ENCODE results near the gene DRD2.

The DRD2 gene

DNA sequence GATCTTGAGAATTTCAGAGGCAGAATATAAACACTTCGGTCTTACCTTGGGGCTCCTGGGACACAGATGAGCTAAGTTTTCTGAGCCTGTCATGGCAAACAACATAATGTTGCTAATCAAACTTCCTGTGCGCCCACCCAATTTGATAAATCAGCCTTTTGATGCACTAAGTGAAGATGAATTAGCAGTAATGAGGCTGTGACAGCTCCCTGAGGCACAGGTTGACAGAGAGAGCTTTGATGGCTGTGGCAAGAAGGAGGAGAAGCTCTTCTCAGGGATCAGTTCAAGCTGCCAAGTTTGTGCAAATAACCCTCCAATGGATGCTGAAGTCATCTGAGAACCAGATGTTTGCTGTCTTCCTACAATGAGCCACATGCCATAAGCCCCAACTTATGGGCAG is 34.4 kb downstream of the DRD2 start:
- DNase-seq, result no peak

DNA sequence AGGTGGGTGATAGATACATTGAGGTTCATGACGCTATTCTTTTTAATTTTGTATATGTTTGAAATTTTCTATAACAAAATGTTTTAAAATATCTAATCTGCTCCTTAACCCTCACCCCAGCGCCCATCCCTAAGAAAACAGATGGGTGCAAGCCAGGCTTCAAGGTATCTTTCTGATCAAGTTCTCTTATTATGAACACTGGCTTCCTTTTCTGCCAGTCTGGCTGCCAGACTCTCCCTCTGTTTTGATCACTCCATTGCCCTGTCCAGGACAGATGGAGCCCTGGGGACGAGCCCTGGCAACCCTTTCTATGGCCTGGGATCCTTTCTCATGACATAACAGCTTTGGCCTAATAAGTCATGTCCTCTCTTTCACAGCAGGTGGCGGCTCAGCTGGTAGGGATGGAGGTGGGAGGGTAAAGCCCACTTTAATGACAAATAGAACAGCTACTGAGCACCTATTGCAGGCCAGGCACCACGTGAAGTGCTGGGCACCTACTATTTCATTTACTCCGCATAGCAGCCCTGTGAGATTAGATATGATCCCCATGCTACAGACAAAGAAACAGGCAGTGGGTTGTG is 38.4 kb downstream of the DRD2 start:
- DNase-seq, result no peak

DNA sequence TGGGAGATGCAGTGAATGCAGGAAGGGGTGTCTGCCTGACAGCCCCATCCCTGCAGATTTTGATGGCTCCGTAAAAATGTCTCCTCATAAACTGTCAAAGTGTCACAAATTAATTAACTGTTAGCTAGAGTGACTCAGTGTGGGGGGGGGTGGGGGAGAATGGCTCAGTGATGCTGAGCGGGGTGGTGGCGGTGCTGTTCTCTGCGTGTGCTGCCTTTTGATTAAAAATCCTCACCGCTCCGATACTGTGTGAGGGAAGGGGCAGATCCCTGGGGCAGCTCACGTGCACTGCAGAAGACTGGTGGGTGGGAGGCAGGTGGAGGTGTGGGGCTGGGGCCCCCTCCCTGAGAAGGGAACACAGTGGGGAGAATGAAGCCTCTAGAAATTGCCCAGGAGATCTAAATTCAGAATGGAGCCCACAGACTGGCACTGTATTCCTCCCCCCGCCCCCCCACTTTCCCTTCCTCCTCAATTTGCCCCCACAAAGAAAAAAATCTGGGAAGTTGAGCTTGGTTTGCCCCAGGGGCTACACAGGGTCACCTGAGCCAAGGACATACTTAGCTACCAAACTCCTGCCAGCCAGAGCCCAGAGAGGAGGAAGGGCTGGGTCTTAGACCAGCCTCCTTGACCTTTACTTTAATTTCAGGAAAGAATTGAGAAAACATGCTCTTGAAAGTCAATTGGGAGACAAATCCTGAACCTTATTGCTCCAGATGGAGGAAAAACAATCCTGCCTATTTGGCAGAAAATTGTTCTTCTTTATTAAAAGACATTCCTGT is 39.8 kb downstream of the DRD2 start:
- DNase-seq, result no peak

DNA sequence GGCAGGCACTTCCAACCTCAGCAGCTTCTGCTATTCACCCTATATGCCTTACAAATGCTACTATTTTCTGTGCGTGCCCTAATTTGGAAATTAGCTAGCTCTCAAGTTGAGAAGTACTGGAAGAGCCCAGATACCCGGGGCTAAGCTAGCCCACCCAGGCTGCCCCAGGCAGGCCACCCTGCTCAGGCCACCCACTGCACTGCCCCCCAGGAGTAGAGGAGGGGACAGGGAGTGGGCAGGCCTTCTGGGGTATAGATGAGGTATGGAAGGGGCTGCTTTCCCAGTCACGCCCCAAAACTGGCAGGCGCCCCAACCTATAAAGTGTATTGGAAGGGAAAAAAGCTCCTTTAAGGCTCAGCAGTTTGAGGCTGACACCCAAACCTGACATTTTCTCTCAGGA is 43.5 kb downstream of the DRD2 start:
- no peak for DNase-seq

DNA sequence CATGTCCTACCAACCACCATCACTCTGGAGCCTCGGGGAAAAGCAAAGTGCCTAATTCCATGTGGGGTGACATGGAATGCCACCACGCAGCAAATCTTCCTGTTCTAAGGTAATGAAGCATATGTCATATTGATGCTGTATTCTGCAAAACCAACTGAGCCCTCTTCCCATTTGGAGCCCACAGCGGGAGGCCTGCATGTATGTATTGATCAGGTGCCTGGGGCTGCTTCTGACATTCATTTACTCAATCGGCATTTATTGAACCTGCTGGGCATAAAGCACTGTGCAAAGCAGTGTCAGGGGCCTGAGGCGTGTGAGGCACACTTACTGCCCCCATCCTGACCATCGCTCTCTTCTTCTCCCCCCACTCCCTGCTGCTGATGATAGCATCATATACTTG is 48.5 kb downstream of the DRD2 start:
- DNase-seq, result no peak

DNA sequence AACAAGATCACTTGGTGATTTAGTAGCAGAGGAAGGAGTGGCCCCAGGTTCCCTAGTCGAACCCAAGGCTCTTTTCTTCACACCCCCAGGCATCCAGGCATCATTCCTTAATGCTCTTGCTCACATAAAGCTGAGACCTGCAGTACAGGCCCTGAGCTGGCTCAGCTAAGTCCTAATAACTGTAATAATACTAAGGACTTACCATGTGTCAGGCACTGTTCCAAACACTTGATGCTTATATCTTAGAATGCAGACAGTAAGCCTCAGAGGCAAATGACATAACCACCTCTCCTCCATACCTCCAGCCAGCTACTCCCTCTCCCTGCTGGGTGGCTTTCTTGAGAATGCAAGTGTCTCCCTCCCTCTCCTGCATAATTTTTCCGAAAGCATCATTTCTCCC is 54.4 kb downstream of the DRD2 start:
- DNase-seq, result no peak

DNA sequence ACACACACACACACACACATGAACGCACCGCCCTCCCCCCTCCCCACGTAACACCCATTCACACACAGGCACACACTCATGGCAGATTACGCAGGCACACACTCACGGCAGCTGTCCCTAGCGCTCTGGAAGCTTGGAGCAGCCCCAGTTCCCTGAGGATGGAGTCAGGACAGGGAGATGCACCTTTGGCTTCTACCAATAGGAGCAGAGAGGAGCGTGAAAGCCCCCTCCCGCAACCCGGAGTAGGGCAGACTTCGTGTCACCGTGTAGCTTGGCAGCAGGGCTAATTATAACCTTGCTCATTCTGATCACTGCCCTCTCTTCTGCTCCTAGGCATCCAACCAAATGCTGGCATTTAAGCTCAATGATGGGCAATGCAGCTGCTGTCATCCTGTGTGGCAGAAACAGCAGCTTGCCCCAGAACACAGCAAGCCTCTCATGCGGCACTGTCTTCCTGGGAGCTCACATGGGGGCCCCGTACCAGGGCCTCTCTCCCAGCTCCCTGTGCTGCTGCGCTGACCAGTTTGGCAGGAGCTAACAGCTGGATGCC is 55.7 kb downstream of the DRD2 start:
- DNase-seq, result no peak

DNA sequence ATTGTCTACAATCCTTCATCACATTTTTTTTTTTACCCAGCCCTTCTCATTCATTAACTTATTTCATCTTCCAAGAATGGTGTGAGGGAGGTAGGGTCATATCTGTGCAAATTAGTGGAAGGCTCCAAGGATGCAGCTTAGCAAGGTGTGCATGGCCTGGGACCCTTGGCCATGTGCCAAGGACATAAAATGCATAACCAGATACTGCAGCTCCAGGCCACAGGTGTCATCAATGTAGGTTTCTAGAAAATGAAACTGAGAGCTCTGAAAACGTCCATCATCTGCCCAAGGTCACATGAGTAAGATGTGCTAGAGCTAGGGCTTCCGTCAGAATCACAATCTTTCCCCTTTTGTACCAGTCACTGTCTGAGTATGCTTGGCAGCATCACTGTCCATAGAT is 57.8 kb downstream of the DRD2 start:
- no peak for DNase-seq

DNA sequence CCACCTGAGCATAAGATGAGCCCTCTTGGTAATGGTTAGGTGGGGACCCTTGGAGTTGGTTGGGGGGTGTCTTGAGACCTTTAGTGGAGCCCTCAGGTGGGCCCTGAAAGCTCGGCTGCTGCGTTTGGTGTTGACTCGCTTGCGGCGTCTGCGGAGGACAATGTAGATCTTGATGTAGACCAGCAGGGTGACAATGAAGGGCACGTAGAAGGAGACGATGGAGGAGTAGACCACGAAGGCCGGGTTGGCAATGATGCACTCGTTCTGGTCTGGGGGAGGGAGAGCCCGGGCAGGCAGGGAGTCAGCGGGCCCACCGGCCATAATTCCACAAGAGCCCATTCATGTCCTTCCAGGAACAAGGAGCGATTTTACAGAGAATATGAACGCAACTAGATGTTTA is 59.9 kb downstream of the DRD2 start:
- DNase-seq, result no peak

DNA sequence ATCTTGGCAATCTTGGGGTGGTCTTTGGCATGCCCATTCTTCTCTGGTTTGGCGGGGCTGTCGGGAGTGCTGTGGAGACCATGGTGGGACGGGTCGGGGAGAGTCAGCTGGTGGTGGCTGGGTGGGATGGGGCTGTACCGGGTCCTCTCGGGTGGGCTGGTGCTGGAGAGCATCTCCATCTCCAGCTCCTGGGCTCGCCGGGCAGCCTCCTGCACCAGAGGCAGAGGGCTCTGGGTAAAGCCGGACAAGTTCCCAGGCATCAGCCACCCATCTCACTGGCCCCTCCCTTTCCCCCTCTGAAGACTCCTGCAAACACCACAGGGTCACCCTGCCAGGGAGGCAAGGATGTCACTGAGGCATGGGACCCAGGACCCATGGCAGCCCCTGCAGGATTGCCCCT is 62.5 kb downstream of the DRD2 start:
- no peak for DNase-seq

DNA sequence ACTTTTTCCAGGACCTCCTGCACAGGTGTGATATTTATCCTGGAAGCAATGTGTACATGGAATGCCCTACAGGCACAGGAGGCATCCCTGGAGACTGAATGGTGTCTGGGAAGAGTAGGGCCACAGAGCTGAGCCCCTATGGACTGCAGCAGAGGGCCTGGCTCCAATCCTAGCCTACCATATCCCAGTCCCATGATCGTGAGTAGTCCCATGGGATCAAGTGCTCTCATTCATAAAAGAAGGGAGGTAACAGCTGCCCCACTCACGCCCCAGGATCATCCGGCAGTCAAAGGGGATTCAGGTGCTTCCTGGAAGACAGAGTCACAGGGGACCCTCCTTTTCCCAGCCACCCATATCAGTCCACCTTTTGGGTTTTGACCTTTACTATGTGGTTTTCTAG is 63.7 kb downstream of the DRD2 start:
- DNase-seq, result no peak

DNA sequence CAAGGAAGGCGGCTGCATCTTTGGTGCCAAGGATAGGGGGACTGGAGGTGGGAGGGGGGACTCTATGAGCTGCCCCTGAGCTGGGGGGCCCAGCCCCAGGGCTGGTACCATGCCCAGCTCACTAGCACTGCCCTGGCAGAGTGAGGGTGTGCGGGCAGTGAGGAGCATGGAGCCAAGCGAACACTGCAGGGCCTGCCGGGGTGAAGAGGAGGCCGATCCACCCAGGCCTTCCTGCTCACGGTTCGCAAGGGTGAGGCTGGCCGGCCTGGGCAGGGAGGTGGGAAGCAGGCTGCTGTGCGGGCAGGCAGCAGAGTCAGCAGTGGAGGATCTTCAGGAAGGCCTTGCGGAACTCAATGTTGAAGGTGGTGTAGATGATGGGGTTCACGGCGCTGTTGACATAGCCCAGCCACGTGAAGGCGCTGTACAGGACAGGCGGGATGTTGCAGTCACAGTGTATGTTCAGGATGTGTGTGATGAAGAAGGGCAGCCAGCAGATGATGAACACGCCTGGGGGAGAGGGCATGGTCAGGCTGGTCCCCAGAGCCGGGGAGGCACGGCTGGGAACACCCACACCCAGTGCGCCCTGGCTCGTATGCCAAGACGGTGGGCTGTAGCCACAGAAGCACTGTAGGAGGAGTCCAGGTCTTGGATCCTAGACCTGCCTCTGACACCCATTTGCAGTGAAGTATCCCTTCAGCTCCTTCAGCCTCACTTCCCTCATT is 64.6 kb downstream of the DRD2 start:
- no peak for DNase-seq

DNA sequence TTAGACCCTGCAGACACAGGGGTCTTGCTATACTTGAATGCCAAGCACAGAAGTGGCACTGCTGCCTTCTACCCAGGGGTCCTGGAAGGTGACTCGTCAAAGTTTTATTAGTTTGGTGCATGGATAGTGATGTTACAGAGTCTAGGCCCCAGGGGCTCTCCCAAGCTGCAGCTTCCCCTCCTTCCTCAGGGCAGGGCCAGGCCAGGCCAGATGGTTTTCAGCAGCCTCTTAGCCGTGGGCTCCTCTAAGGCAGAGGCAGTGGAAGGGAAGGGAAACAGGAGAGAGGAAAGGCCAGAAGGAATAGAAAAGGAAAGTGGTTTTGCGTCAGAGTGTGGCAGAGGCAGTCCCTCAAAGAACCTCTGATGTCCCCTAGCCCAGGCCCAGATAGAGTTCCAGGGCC is 65.7 kb downstream of the DRD2 start:
- no peak for DNase-seq

DNA sequence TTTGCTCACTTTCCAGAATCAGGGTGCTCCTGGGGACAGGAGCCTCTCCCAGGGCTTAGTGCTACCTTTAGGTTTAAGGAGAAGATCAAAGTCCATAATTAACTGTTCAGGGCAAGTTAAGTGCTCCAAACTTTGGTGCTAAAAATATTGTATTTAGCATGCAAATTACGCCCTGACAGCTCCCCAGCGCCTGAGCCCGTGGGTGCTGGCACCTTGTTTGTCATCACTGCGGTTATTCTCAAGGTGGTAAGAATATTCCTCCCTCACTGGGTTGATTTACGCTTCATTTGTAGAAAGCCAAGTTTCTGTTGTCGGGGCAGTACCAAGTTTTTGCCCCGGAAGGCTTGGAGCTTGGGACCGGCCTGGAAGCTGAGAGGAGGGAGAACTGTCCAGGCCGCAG is 66.3 kb downstream of the DRD2 start:
- no peak for DNase-seq

DNA sequence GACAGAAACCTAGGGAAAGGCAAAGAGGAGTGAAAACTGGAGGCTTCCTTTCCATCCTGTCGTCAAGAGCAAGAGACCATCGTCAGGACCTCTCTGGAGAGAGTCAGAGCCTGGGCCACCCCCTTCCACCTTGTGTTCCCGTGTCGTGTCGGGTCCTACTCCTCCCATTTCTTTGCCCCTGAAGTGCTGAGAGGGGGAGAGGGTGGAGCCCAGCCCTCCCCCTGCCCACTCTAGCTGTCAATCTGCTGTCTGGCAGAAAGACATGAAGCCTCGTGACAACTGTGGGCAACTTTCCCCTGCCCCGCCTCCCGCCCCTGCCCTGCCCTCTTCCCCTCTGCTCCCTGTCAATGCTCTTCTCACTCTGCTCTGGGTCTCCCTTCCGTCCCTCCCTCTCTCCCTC is 67.0 kb downstream of the DRD2 start:
- DNase-seq, result no peak

DNA sequence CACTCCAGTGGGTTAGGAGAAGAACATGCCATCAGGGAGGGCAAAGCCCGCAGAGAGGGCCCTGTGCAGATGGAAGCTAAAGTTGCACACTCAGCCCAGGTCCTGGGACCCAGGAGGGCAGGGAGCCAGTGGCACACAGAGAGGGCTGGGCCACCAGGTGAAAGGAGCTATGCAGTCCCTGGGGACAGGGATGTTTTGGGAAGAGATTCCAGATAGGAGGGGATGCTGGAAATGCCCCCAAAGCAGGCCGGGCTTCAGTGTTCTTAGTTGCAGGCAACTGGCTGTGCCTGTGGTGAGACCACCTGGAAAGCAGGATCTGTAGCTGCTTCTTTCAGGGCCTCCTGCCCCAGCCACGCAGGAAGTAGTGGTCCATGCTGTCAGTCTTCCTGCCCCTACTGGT is 68.0 kb downstream of the DRD2 start:
- DNase-seq, result no peak

DNA sequence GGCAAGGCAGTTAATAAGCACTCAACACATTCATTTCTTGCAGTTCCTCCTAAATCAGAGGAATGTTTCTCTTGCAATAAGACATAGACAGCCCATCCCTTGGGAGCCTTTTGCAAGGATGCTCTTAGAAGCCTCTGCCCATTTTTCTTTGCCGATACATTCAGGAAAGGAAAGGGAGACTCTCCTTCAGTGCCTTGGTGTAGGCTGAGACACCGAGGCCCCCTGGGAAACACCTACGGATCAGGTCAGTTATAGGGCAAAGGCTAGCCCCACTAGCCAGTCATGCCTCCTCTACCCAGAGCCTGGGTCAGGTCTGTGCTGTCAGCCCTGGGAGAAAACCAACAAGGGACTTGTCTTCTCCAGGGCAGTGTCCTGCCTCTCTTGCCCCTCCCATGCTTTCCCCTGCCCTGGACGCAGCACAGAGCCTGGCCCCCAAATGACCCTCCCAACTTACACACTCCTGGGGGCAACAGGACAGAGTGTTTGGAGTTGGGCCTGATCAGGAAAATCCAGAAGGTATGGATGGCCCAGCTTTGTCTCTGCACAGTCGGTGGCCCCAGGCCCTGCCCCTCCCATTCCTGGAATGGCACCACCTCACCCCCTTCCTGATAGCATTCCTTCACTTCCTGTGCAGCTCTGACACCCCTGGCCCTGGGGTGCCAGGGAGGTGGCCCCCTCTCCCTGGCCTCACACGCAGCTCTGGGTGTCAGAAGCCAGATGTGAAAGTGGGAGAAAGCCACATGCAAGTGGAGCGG is 69.3 kb downstream of the DRD2 start:
- DNase-seq, result no peak

DNA sequence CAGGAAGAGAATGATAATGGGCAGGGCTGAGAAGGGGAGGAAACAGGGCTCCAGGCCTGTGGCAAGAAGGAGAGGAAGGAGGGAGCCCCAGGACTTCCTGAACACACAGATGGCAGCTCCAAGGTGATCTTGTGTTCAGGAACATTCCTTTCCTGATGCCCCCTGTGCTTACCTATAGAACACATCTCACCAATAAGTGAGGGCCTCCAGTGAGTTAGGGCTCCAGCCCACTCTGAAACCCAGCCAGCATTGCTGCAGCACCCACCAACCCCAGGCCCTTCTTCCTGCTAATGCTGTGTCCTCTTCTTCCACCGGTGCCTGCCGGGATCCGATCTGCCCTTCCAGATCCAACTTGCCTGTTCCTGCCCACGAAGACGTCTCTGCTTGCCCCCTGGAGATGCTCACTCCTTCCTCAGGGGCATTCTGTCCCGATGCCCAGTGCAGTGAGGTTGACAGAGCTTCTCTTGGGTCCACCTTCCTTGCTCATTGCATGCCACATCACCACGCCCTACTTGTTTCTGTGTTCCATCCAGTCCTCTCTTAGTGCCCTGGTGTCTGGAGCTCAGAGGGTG is 70.3 kb downstream of the DRD2 start:
- DNase-seq, result no peak

DNA sequence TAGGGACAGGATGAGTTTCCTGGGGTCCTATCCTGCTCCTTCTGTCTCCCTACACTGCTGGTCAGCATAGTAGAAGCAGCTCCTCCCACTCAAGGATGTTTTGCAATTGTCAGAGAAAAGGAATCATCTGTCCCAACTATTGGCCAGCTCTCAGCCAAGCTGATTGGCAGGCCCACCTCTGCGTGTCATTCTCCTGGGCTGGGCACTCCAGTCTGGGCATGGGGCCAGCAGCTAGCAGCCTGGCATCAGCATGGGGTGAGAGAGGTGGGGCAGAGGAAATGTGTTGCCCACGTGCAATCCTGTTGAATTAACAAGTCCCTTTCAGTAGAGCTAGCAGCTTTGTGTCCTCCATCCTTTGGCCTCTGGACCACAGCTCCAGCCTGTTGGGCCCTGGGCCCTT is 73.5 kb downstream of the DRD2 start:
- peak; percentile 40 for DNase-seq

DNA sequence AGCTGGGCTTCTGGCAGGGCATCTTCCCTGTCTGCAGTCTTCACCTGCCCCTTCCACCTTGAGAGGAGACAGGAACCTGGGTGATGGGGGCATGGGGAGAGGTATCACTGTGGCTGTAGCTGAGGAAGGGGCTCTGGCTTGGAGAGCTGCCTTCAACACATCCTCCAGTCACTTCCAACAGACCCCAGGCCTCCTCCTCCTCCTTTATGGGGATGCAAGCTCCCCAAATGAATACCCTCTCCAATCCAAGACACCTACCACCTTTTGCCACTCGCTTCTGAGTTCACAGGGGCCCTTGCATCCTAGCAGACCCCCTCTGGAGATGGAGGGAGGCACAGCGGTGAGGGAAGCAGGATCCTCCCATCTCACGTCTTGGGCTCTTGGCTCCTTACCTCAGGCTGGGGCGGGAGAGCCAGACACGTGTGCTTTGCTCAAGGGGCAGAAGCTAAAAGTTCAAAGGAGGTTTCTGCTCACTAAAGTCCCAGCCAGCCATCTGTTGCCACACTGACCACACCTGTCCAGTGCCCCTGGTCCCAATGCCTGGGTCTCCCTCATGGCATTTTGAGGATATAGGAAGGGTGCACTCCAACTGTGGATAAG is 74.5 kb downstream of the DRD2 start:
- DNase-seq, result no peak

DNA sequence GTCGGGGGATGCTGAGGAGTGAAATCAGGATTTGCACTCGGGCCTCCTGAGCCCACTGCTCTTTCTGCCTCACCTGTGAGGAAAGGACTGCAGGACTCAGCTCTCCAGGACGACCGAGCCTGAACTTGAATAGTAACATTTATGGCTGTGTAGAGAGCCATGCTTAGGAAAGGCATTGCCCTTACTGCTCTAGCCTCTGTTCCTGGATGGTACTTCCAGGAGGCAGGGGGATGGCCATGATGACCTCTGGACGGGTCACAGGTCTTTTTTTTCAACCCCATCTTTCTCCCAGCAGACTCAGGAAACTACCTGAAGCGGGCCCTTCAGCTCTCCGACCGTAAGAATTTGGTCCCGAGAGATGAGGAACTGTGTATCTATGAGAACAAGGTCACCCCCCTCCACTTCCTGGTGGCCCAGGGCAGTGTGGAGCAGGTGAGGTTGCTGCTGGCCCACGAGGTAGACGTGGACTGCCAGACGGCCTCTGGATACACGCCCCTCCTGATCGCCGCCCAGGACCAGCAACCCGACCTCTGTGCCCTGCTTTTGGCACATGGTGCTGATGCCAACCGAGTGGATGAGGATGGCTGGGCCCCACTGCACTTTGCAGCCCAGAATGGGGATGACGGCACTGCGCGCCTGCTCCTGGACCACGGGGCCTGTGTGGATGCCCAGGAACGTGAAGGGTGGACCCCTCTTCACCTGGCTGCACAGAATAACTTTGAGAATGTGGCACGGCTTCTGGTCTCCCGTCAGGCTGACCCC is 76.3 kb downstream of the DRD2 start:
- no peak for DNase-seq

DNA sequence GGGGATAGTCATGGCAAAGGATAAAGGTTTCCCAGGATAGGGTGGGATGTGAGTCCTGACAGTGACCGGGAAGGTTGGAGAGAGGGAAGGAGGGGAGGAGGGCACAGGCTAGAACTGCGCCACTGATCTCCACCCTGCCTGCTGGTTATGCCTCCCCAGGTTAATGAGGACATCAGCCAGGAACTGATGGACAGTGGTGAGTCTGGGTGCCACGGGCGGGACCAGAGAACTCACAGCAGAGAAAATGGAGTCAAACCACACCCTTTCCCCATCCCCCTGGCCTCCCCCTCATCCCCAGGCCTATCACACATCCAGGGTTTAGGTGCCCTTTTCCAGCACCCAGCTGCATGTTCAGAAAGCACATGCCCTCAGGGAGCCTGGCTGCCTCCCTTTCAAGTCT is 77.4 kb downstream of the DRD2 start:
- DNase-seq, result no peak

Measured in midbrain (tissue), 1 donor.